Neuron (in vitro differentiated cells): Measurements from ENCODE around the gene CCDC17.

ENCODE experiments used
- H2AFZ ChIP-seq: one replicate; pipeline ENCODE4 v1.6.1; 2013; ENCODE audit warnings: low read depth, mild to moderate bottlenecking, inconsistent platforms, low read length, moderate library complexity
- H3K27me3 ChIP-seq: one replicate; pipeline ENCODE4 v1.6.1; 2013; ENCODE audit warnings: low read length; ENCODE audit not compliant: insufficient read depth
- H3K36me3 ChIP-seq: one replicate; pipeline ENCODE4 v1.6.1; 2013; ENCODE audit warnings: low read length; ENCODE audit not compliant: insufficient read depth
- H3K4me1 ChIP-seq: one replicate; pipeline ENCODE4 v1.6.1; 2013; ENCODE audit warnings: low read length; ENCODE audit not compliant: insufficient read depth
- H3K4me3 ChIP-seq: 2 replicates; pipeline ENCODE4 v1.5.1; 2013; ENCODE audit warnings: mild to moderate bottlenecking, low read length, moderate library complexity
- H3K9me3 ChIP-seq: one replicate; pipeline ENCODE4 v1.6.1; 2013; ENCODE audit warnings: low read length

Gene CCDC17

DNA sequence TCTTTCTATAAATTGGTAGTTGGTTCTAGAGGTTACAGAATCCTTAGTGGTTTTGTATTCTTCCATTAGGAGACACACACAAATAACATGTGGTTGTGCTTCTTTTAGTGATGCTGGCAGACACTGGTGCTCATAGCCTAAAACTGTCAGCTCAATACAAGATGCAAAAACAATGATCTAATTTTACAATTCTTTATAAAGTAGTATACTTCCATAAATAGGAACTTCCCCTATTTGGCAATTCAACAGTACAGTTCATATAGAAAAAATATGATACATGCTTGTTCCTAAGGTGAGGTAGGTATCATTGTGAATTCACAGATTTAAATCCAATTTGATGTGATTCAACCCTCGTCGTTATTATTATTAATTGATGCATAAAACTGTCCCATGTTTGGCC, 20.8 kb upstream of the CCDC17 start:
- Histone ChIP-seq H3K9me3 (no peaks in the 10 kb centered on the region), H3K4me1 (no peaks in the 10 kb centered on the region), H3K36me3 (peaks cover 74% of the 10 kb centered on the region), H3K27me3 (no peaks in the 10 kb centered on the region), H2AFZ (no peak overlapping the region), H3K4me3 (no peak overlapping the region)

- no peak overlapping the region for H3K4me3 ChIP-seq
- no peaks in the 10 kb centered on the region for H3K4me1 ChIP-seq
- no peaks in the 10 kb centered on the region for H3K9me3 ChIP-seq
- no peaks in the 10 kb centered on the region for H3K27me3 ChIP-seq
- peaks cover 71% of the 10 kb centered on the region for H3K36me3 ChIP-seq
- no peak overlapping the region for H2AFZ ChIP-seq
Measured at GRCh38 chr1:45643978-45644377, 20.1 kb upstream of the CCDC17 start.

DNA sequence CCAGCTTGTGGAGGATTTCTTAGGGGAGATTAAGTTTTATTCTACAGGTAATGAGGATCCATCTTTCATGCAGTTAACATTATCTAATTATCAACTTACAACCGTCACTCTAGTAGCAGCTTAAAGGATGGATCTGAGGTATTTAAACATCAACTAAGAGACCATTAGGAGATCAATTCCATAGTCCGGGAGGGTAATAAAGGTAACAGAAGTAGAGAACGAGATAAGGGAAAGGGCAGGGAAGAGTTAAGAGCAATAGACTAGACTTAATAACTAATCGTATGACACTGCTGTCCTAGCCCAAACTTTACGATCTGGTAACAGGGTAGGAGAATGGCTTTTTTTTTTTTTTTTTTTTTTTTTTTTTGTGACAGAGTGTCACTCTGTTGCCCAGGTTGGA, 19.5 kb upstream of the CCDC17 start:
- Histone ChIP-seq H3K27me3 (no peaks in the 10 kb centered on the region), H2AFZ (no peak overlapping the region), H3K36me3 (peaks cover 73% of the 10 kb centered on the region), H3K4me1 (no peaks in the 10 kb centered on the region), H3K9me3 (no peaks in the 10 kb centered on the region), H3K4me3 (no peak overlapping the region)

DNA sequence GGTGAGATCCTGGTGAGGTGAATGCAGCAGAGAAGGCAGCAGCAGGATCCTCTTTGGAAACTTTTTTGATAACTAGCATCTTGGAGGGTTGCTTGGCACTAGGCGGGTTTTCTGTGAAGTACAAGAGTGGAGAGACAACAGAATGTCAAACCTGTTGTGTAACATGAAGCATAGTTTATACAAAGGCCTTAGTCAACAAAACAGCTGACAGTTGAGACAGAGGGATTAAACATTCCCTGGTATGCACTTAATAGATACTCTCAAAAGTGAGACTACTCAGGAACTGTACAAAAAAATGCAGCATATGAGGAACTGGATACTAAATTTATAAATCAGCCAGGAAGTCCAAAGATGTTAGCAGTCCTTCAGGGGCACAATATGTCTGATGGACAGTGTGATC, 16.4 kb upstream of the CCDC17 start:
- Histone ChIP-seq H3K27me3 (no peaks in the 10 kb centered on the region), H3K4me3 (no peak overlapping the region), H3K36me3 (peaks cover 83% of the 10 kb centered on the region), H3K4me1 (no peaks in the 10 kb centered on the region), H3K9me3 (no peaks in the 10 kb centered on the region), H2AFZ (no peak overlapping the region)

GRCh38 chr1:45635211-45635610, 11.4 kb upstream of the CCDC17 start:
- H3K36me3 ChIP-seq = peaks cover 86% of the 10 kb centered on the region
- H2AFZ ChIP-seq = no peak overlapping the region
- no peaks in the 10 kb centered on the region for H3K27me3 ChIP-seq
- no peak overlapping the region for H3K4me3 ChIP-seq
- no peaks in the 10 kb centered on the region for H3K4me1 ChIP-seq
- no peaks in the 10 kb centered on the region for H3K9me3 ChIP-seq

DNA sequence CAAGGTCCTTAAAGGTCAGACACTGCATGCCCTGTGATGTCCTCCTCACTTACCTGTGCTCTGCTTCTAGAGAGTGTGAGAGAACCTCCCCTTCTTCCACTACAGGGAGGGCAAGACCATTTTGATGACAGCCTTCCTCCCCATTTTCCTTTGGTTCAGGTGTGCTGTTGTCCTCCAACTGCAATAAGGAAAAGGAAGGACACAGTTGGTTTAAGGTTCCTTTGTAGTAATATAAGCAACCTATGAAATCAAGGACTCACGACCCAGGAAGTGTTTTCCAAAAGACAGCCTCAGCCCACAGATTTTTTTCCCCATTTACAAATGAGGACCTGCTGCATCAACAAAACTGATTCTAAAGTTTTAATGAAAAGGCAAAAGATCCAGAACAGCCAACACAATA, 6.6 kb upstream of the CCDC17 start:
- Histone ChIP-seq H2AFZ (no peak overlapping the region), H3K36me3 (peaks cover 82% of the 10 kb centered on the region), H3K4me3 (no peak overlapping the region), H3K9me3 (no peaks in the 10 kb centered on the region), H3K27me3 (no peaks in the 10 kb centered on the region), H3K4me1 (no peaks in the 10 kb centered on the region)

DNA sequence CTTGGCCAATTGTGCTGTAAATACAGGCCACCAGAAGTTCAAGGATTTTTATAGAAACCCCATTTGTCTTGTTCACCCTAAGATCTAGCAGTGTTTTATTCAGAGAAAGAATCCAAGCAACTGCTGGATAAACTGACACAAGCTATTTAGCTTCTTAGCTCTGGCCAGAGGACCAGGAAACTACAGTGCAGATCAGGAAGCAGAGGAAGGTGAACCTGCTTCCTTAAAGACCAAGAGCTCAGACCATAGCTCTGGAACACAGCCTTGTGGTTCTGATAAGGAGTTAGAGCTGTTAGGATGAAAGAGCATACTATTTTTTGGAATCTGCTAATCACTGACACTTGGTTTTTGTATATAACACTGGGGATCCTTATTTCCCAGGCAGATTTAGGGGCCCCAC, 5.2 kb upstream of the CCDC17 start:
- H3K27me3 ChIP-seq = no peaks in the 10 kb centered on the region
- H3K36me3 ChIP-seq = peaks cover 73% of the 10 kb centered on the region
- H3K4me3 ChIP-seq = no peak overlapping the region
- no peak overlapping the region for H2AFZ ChIP-seq
- H3K4me1 ChIP-seq = no peaks in the 10 kb centered on the region
- no peaks in the 10 kb centered on the region for H3K9me3 ChIP-seq

GRCh38 chr1:45622524-45623394, 1.1 kb downstream of the CCDC17 start:
- H3K4me3 ChIP-seq = no peak overlapping the region
- H3K4me1 ChIP-seq = no peaks in the 10 kb centered on the region
- no peaks in the 10 kb centered on the region for H3K27me3 ChIP-seq
- H2AFZ ChIP-seq = no peak overlapping the region
- no peaks in the 10 kb centered on the region for H3K9me3 ChIP-seq
- peaks cover 52% of the 10 kb centered on the region for H3K36me3 ChIP-seq

GRCh38 chr1:45621895-45622523, 1.8 kb downstream of the CCDC17 start:
- no peaks in the 10 kb centered on the region for H3K4me1 ChIP-seq
- no peaks in the 10 kb centered on the region for H3K27me3 ChIP-seq
- no peaks in the 10 kb centered on the region for H3K9me3 ChIP-seq
- H3K36me3 ChIP-seq = peaks cover 53% of the 10 kb centered on the region
- no peak overlapping the region for H3K4me3 ChIP-seq
- no peak overlapping the region for H2AFZ ChIP-seq

DNA sequence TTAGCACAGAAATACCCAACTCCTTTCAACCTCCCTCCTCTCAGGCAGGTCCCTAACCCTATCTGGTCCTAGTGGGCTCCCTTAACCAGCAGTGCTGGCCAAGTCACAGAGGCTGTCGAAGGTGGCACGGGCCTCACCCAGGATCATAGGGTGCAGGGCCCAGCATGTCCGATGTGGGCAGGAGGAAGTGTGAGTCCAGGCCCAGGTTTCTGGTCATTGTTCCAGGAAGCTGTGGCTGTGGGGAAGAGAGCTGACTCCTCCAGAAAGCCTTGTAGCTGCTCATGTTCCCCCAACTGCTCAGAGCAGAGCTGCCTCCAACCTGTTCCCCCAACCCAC, 2.4 kb downstream of the CCDC17 start:
- no peak overlapping the region for H3K4me3 ChIP-seq
- H2AFZ ChIP-seq = no peak overlapping the region
- H3K27me3 ChIP-seq = no peaks in the 10 kb centered on the region
- no peaks in the 10 kb centered on the region for H3K4me1 ChIP-seq
- H3K36me3 ChIP-seq = peaks cover 53% of the 10 kb centered on the region
- H3K9me3 ChIP-seq = no peaks in the 10 kb centered on the region

DNA sequence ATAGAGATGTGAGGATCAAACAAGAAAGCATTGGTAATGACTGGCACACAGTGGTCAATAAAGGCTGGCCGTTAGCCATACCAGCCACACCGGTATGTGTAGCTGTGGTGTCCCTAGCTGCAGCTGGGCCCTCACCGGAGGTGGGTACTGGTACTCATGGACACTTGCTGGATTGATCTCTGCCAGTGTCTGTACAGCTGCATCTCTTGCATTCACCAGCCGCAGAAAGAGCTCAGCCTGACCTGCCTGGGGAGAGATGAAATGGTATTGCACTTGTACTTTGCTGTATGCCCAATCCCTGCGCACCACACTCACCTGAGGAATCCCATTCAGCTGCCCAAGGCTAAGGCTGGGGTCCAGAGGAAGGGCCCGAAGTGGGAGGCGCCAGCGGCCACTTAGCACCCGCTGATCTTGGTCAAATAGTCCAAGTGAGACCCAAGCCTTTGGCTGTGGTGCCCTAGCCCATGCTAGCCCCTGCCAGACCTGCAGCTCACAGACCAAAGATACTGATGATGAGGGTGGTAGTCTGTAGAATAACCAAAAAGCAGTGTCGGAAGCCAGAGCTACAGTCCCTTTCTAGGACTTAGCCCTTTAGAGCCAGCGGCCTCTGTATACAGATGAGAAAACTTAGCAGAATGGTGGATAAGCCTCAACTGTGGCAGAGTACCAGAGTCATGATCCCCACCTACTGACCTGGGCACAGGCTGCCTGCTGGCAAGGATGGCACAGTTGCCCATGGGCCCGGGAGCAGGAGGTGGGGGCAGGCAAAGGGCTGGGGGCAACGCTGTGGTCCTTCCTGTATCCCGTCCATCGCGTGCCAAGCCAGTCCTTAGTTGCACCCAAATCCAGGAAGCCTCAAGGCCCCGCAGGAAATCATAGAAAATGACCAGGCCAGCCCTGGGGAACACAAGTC, 3.0 kb downstream of the CCDC17 start:
- Histone ChIP-seq H2AFZ (no peak overlapping the region), H3K4me3 (no peak overlapping the region), H3K9me3 (no peaks in the 10 kb centered on the region), H3K27me3 (no peaks in the 10 kb centered on the region), H3K36me3 (peaks cover 56% of the 10 kb centered on the region), H3K4me1 (no peaks in the 10 kb centered on the region)

DNA sequence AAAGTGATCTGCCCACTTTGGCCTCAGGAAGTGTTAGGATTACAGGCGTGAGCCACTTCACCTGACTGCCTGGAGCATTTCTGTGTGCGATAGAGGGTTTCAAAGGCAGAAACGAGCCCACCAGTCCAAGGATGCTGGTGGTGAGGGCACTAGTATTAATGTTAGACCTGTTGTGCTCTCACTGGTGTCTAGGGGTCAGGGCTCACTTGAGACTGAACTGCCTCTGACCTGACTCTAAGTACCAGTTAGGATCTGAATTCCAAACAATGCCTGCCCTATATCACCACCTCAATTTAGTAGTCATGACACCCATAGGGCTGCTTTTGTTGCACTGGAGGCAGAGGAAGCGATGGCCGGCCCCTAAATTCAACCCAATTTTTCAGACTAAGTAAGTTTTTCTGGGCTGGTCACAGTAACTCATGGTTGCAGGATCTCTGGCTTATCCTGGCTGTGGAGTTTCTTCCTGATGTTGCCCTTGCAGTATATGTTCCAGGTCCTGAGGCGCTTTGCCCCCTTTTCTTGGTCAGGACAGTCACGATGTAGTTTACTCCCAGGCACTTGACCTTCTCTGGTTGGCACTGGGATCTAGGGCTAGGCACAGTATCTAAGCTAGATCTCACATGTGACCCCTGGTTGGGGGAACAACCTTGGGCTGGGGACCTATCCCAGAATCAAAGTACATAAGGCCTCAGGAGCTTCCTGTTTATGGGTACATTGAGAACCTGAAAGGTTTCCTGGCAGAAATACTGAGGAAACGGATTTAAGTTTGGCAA, 4.5 kb downstream of the CCDC17 start:
- Histone ChIP-seq H3K4me3 (no peak overlapping the region), H3K4me1 (no peaks in the 10 kb centered on the region), H2AFZ (no peak overlapping the region), H3K27me3 (no peaks in the 10 kb centered on the region), H3K36me3 (peaks cover 65% of the 10 kb centered on the region), H3K9me3 (no peaks in the 10 kb centered on the region)
